CD14-positive monocyte (primary cell): Measurements from ENCODE around the gene TTC28. TPM values are rescaled to one million over a fixed set of nuclear protein-coding genes. Genes with fewer than 3 reads are reported as not detected.

Experiments
- DNase-seq, 3 donors: peaks; one replicate each; pipeline ENCODE4 v3.0.0-alpha.2; 2011 to 2022
- H2AFZ ChIP-seq: 2 replicates; pipeline ENCODE4 v1.6.0; 2012; ENCODE audit warnings: mild to moderate bottlenecking, low read depth, low read length, inconsistent platforms; ENCODE audit not compliant: insufficient read depth, poor library complexity, severe bottlenecking
- H3K27ac ChIP-seq, 2 donors: 1 replicate in 1 of 2; 2 replicates in 1 of 2; pipeline ENCODE4 v1.5.1; 2012 to 2013; ENCODE audit warnings: low read length in 2 of 2, control low read depth in 1 of 2, inconsistent platforms in 1 of 2, low read depth in 1 of 2, mild to moderate bottlenecking in 1 of 2
- H3K27me3 ChIP-seq, 2 donors: one replicate each; pipeline versions ENCODE4 v1.6.0 to v1.6.1; 2011 to 2013; ENCODE audit warnings: low read length in 2 of 2; ENCODE audit not compliant: control insufficient read depth in 2 of 2, insufficient read depth in 2 of 2
- H3K36me3 ChIP-seq, 2 donors: replicated peaks in 1 of 2; 1 replicate in 1 of 2; 2 replicates in 1 of 2; pipeline versions ENCODE4 v1.5.1 to v1.6.1; 2012 to 2013; ENCODE audit warnings: low read length in 2 of 2, control low read depth in 1 of 2, inconsistent platforms in 1 of 2, mild to moderate bottlenecking in 1 of 2; ENCODE audit not compliant: insufficient read depth in 2 of 2, control insufficient read depth in 1 of 2
- H3K4me1 ChIP-seq, 2 donors: 1 replicate in 1 of 2; 2 replicates in 1 of 2; pipeline versions ENCODE4 v1.5.1 to v1.6.1; 2012 to 2013; ENCODE audit warnings: low read length in 2 of 2, control low read depth in 1 of 2, inconsistent platforms in 1 of 2, mild to moderate bottlenecking in 1 of 2, moderate library complexity in 1 of 2; ENCODE audit not compliant: insufficient read depth in 2 of 2, control insufficient read depth in 1 of 2
- H3K4me2 ChIP-seq: replicated peaks from 2 replicates; pipeline ENCODE3; 2012; ENCODE audit warnings: low read length, moderate library complexity, mild to moderate bottlenecking; ENCODE audit not compliant: poor library complexity, severe bottlenecking; ENCODE audit errors: extremely low read depth
- H3K4me3 ChIP-seq, 3 experiments: fragments of 200-600 bp in 1 of 3; sonication (generic) in 1 of 3; replicated peaks in 1 of 3; 1 replicate in 2 of 3; 2 replicates in 1 of 3; pipeline ENCODE4 v1.5.1; 2011 to 2013; ENCODE audit warnings: low read length in 3 of 3, mild to moderate bottlenecking in 3 of 3, control low read depth in 2 of 3, low read depth in 2 of 3, inconsistent platforms in 1 of 3, moderate library complexity in 1 of 3
- H3K79me2 ChIP-seq: 2 replicates; pipeline ENCODE4 v1.6.0; 2012; ENCODE audit warnings: mild to moderate bottlenecking, control low read depth, inconsistent platforms, low read length, moderate library complexity; ENCODE audit not compliant: insufficient read depth
- H3K9ac ChIP-seq: 2 replicates; pipeline ENCODE4 v1.6.0; 2017; ENCODE audit warnings: low read length, mild to moderate bottlenecking; ENCODE audit not compliant: insufficient read depth, poor library complexity, severe bottlenecking
- H3K9me3 ChIP-seq, 2 donors: replicated peaks in 1 of 2; 1 replicate in 1 of 2; 2 replicates in 1 of 2; pipeline versions ENCODE4 v1.5.1 to v1.6.1; 2012 to 2013; ENCODE audit warnings: low read length in 2 of 2, control low read depth in 1 of 2; ENCODE audit not compliant: control insufficient read depth in 1 of 2, insufficient read depth in 1 of 2
- H4K20me1 ChIP-seq: 2 replicates; pipeline ENCODE4 v1.6.0; 2012; ENCODE audit warnings: mild to moderate bottlenecking, low read length, control low read depth, moderate library complexity; ENCODE audit not compliant: insufficient read depth
- H3K27ac Mint-ChIP-seq, 7 donors: one replicate each; pipeline ENCODE4 v1.8.0; 2020; ENCODE audit warnings: mild to moderate bottlenecking in 7 of 7, mixed read lengths in 7 of 7, moderate library complexity in 6 of 7, inconsistent platforms in 2 of 7
- H3K27me3 Mint-ChIP-seq, 3 donors: one replicate each; pipeline ENCODE4 v1.8.0; 2021 to 2022; ENCODE audit warnings: low read depth in 3 of 3, mild to moderate bottlenecking in 3 of 3, mixed read lengths in 3 of 3, moderate library complexity in 3 of 3, inconsistent platforms in 1 of 3
- H3K36me3 Mint-ChIP-seq, 2 donors: one replicate each; pipeline ENCODE4 v1.8.0; 2020; ENCODE audit warnings: mixed read lengths in 2 of 2, inconsistent platforms in 1 of 2, mild to moderate bottlenecking in 1 of 2
- H3K4me1 Mint-ChIP-seq: one replicate; pipeline ENCODE4 v1.8.0; 2020; ENCODE audit warnings: mild to moderate bottlenecking, mixed read lengths
- H3K4me3 Mint-ChIP-seq, 2 donors: one replicate each; pipeline ENCODE4 v1.8.0; 2020; ENCODE audit warnings: mild to moderate bottlenecking in 2 of 2, mixed read lengths in 2 of 2, moderate library complexity in 1 of 2
- H3K9me3 Mint-ChIP-seq, 7 donors: one replicate each; pipeline ENCODE4 v1.8.0; 2020 to 2022; ENCODE audit warnings: mixed read lengths in 7 of 7, mild to moderate bottlenecking in 6 of 7, moderate library complexity in 6 of 7, inconsistent platforms in 2 of 7
- CTCF ChIP-seq: fragments of 200-600 bp; IDR thresholded peaks from one replicate; pipeline ENCODE4 v1.8.0; 2022; ENCODE audit warnings: antibody characterized with exemption, mild to moderate bottlenecking
- WGBS: methylation state at CpG from one replicate; pipeline ENCODE4 v1.1.5; 2013; ENCODE audit warnings: missing lambda C conversion rate; ENCODE audit not compliant: insufficient coverage; 5-methylcytosine and 5-hydroxymethylcytosine counted together
- intact Hi-C, 2 donors: fragments of 100-400 bp; cut with micrococcal nuclease; formaldehyde crosslinking; loops; one replicate each; pipeline versions ENCODE4 v1.15.0 to v1.15.1; 2023
- polyA plus RNA-seq, 3 donors: library from polyadenylated mRNA; depleted of rRNA in 1 of 3; unstranded in 2 of 3; stranded (reverse) in 1 of 3; fragments of 300-500 nt in 2 of 3; fragments of >200 nt in 1 of 3; fragmentation: Illumina TruSeq in 2 of 3; gene quantifications; 1 replicate in 2 of 3; 2 replicates in 1 of 3; pipeline ENCODE4 v1.2.3, GENCODE V29; 2012 to 2021

Gene TTC28
- polyA plus RNA-seq, 3 donors, result 0.24 to 0.61 TPM; not detected in 1

- Histone ChIP-seq H3K36me3 (no peaks in the 10 kb centered on the region), H3K9me3 (no peaks in the 10 kb centered on the region), H3K4me1 (no peaks in the 10 kb centered on the region), H3K9ac (no peak overlapping the region), H2AFZ (no peak overlapping the region), H3K79me2 (no peaks in the 10 kb centered on the region), H3K27me3 (no peaks in the 10 kb centered on the region), H4K20me1 (no peaks in the 10 kb centered on the region), H3K27ac (no peak overlapping the region), H3K4me3 (no peak overlapping the region), H3K4me2 (no peak overlapping the region)
- H3K27ac Mint-ChIP-seq, result no peak overlapping the region
- no peaks in the 10 kb centered on the region for H3K36me3 Mint-ChIP-seq
- intact Hi-C loops, result loop anchor here (5.0 to 10.0 kb wide), 4 partner anchors 538 to 708 kb away; no protein-coding TSS in a partner anchor
- peaks cover 5% of the 10 kb centered on the region for H3K4me1 Mint-ChIP-seq
- H3K9me3 Mint-ChIP-seq, result peaks cover 0 to 3% (median 0%) of the 10 kb centered on the region in 7 donors
- H3K4me3 Mint-ChIP-seq, result no peak overlapping the region
- no peak for TF ChIP-seq CTCF
- peaks cover 0 to 2% (median 0%) of the 10 kb centered on the region in 3 donors for H3K27me3 Mint-ChIP-seq
- no peak for DNase-seq
- WGBS, result no CpG with 5 or more reads among the region's 3 CpGs
Measured at GRCh38 chr22:28593299-28593698, 86.3 kb downstream of the TTC28 start.

- no peak for DNase-seq
- no peak overlapping the region for H3K9ac ChIP-seq
- no peak overlapping the region for H3K27ac ChIP-seq
- H2AFZ ChIP-seq, result no peak overlapping the region
- Mint-ChIP-seq H3K36me3 (no peaks in the 10 kb centered on the region), H3K4me3 (no peak overlapping the region), H3K4me1 (peaks cover 5% of the 10 kb centered on the region), H3K9me3 (peaks cover 0 to 3% (median 0%) of the 10 kb centered on the region in 7 donors), H3K27ac (peak overlapping the region in 1 of 7 donors; percentile 16), H3K27me3 (peaks cover 0 to 2% (median 1%) of the 10 kb centered on the region in 3 donors)
- H3K4me3 ChIP-seq, result no peak overlapping the region
- H3K27me3 ChIP-seq, result no peaks in the 10 kb centered on the region
- no peaks in the 10 kb centered on the region for H3K9me3 ChIP-seq
- no peaks in the 10 kb centered on the region for H3K36me3 ChIP-seq
- WGBS, result 100% methylated on average over 1 of the region's 2 CpGs
- H3K79me2 ChIP-seq, result no peaks in the 10 kb centered on the region
- no peak overlapping the region for H3K4me2 ChIP-seq
- no peaks in the 10 kb centered on the region for H4K20me1 ChIP-seq
- no peaks in the 10 kb centered on the region for H3K4me1 ChIP-seq
- no peak for TF ChIP-seq CTCF
- intact Hi-C loops, result no loop called here
Measured at GRCh38 chr22:28589102-28589750, 90.4 kb downstream of the TTC28 start.
